SK-N-MC (cell line): ENCODE data around the gene SLC20A1.

ENCODE experiments used
- EZH2 ChIP-seq: fragments of 200-600 bp; sonication (generic); IDR thresholded peaks from one replicate; pipeline ENCODE4 v1.6.1; 2017; ENCODE audit warnings: antibody characterized with exemption
- FOXP2 ChIP-seq: optimal IDR thresholded peaks from 2 replicates; pipeline ENCODE3; 2011; ENCODE audit warnings: mild to moderate bottlenecking, moderate library complexity; ENCODE audit not compliant: insufficient read depth; ENCODE audit errors: extremely low read length, control extremely low read depth
- POLR2AphosphoS5 ChIP-seq: IDR thresholded peaks from 2 replicates; pipeline ENCODE4 v1.6.1; 2012; ENCODE audit warnings: mild to moderate bottlenecking, low read depth, low read length, borderline replicate concordance

DNA sequence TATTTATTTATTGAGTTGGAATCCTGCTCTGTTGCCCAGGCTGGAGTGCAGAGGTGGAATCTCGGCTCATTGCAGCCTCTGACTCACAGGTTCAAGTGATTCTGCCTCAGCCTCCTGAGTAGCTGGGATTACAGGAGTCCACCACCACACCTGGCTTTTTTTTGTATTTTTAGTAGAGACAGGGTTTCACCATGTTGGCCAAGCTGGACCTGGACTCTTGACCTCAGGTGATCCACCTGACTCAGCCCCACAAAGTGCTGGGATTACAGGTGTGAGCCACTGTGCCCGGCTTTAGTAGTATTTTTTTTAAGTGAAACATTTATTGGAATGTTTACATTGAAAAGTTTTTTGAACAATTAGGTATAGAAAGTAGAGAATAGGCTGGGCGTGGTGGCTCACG lies 23.9 kb downstream of the SLC20A1 start:
- no peak for TF ChIP-seq EZH2
- TF ChIP-seq POLR2AphosphoS5, result no peak
- no peak for TF ChIP-seq FOXP2
